ENCODE data around the gene PTPRN.
"Not testable (repeated sequence)": the region's sequence is repeated elsewhere in the genome, so short reads cannot be mapped to it uniquely, and the experiment has no call there.

DNA sequence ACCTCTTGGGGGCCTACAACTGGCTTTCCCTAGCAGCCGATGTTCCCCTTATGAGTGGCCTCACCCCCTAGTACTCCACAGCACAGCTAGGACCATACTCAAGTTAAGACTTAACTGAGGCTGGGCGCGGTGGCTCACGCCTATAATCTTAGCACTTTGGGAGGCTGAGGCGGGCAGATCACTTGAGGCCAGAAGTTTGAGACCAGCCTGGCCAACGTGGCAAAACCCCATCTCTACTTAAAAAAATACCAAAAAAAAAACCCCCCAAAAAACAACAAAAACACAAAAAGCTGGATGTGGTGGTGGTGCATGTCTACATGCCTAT, 22.1 kb downstream of the PTPRN start:
- not testable (repeated sequence) for TF ChIP-seq SP2 (IDR thresholded peaks at IDR 0.05; ENCODE audit: low read length)
- TF ChIP-seq, protein P1, sequence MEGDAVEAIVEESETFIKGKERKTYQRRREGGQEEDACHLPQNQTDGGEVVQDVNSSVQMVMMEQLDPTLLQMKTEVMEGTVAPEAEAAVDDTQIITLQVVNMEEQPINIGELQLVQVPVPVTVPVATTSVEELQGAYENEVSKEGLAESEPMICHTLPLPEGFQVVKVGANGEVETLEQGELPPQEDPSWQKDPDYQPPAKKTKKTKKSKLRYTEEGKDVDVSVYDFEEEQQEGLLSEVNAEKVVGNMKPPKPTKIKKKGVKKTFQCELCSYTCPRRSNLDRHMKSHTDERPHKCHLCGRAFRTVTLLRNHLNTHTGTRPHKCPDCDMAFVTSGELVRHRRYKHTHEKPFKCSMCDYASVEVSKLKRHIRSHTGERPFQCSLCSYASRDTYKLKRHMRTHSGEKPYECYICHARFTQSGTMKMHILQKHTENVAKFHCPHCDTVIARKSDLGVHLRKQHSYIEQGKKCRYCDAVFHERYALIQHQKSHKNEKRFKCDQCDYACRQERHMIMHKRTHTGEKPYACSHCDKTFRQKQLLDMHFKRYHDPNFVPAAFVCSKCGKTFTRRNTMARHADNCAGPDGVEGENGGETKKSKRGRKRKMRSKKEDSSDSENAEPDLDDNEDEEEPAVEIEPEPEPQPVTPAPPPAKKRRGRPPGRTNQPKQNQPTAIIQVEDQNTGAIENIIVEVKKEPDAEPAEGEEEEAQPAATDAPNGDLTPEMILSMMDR (IDR thresholded peaks at IDR 0.05; ENCODE audit: control extremely low read depth in 1 of 3, insufficient read depth in 1 of 3, low read depth in 1 of 3, low read length in 3 of 3) = not testable (repeated sequence)
